Measurements from ENCODE around the gene SNX1. TPM values are rescaled to one million over a fixed set of nuclear protein-coding genes. Genes with fewer than 3 reads are reported as not detected.
A peak's percentile ranks its signal among the peaks of the same experiment; 100 is the strongest.

The SNX1 gene
- total RNA-seq, 4 donors from 2014 or later = 184 to 348 (median 211) TPM

DNA sequence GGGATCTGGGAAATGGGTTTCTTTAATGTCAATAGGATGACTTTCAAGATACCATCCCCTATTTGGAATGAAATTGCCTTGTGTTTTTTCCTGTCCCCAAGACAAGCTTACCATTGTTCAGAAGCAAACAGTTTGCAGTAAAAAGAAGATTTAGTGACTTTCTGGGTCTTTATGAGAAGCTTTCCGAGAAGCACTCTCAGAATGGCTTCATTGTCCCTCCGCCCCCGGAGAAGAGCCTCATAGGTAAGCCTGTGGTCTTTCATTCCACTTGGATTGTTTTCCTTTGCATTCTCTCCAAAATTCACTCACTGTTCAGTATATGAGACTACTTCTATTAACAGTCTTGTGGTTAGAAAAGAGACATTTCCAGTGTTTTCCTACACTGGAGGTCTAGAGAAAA, 30.2 kb downstream of the SNX1 start:
- intact Hi-C loops (cut with DNase I) = no loop called here
- H3K27ac ChIP-seq = peak overlapping the region; percentile 93 to 99 (median 96)
- H3K9me3 ChIP-seq = no peaks in the 10 kb centered on the region
- H3K4me3 ChIP-seq (replicated peaks in 1 of 3) = no peak overlapping the region
- TF ChIP-seq, protein P1, sequence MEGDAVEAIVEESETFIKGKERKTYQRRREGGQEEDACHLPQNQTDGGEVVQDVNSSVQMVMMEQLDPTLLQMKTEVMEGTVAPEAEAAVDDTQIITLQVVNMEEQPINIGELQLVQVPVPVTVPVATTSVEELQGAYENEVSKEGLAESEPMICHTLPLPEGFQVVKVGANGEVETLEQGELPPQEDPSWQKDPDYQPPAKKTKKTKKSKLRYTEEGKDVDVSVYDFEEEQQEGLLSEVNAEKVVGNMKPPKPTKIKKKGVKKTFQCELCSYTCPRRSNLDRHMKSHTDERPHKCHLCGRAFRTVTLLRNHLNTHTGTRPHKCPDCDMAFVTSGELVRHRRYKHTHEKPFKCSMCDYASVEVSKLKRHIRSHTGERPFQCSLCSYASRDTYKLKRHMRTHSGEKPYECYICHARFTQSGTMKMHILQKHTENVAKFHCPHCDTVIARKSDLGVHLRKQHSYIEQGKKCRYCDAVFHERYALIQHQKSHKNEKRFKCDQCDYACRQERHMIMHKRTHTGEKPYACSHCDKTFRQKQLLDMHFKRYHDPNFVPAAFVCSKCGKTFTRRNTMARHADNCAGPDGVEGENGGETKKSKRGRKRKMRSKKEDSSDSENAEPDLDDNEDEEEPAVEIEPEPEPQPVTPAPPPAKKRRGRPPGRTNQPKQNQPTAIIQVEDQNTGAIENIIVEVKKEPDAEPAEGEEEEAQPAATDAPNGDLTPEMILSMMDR (IDR thresholded peaks at IDR 0.05) = no peak
- no peak for TF ChIP-seq POLR2A (IDR thresholded peaks at IDR 0.05)
- peaks cover 32 to 37% of the 10 kb centered on the region in 2 donors for H3K36me3 ChIP-seq
- H3K27me3 ChIP-seq = no peaks in the 10 kb centered on the region
- peaks cover 56 to 57% of the 10 kb centered on the region in 2 donors for H3K4me1 ChIP-seq
- no peak for DNase-seq
- 42 to 49% methylated on average over 3 of the region's 3 CpGs for WGBS, 2 donors

DNA sequence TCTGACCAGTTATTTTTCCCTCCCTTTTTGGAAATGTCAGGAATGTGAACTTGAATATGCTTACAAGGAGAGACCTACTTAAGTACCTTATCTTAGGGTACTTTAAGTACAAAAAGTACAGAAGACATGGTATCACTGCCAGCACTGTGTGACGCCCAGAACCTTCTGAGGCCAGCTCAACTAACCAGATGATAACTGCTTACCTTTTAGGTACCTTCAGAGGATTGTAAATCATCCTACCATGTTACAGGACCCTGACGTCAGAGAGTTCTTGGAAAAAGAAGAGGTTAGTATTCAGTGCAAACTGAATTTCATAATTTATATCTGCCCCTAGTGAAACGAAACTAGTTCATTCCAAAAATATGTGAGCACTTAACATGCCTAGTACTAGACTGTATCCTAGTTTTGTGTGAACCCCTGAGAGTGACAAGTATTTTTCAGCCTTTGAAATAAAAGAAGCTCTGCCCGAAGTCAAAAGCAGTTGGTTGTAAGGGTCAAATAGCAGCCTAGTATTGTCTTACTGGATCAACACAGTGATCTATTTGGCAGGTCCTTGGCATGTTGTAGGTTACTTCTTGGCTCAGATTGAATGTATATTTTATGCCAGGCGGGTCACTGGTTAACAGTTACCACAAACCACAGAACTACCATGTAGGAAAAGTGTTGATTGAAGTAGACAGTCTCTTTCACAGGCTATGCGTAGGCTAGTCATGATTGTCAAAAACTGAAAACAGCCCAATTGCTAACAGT, 31.9 kb downstream of the SNX1 start:
- DNase-seq = peak; percentile 74 to 75
- no peak for TF ChIP-seq POLR2A (IDR thresholded peaks at IDR 0.05)
- TF ChIP-seq, protein P1 (IDR thresholded peaks at IDR 0.05) = no peak
- Histone ChIP-seq H3K9me3 (no peaks in the 10 kb centered on the region), H3K36me3 (peaks cover 38 to 46% of the 10 kb centered on the region in 2 donors), H3K4me3 (replicated peaks in 1 of 3) (no peak overlapping the region), H3K27me3 (no peaks in the 10 kb centered on the region), H3K4me1 (peaks cover 67 to 73% of the 10 kb centered on the region in 2 donors), H3K27ac (peak overlapping the region; percentile 93 to 99 (median 96))
- WGBS, 2 donors = 53 to 55% methylated on average over 6 of the region's 6 CpGs
- intact Hi-C loops (cut with DNase I) = no loop called here

DNA sequence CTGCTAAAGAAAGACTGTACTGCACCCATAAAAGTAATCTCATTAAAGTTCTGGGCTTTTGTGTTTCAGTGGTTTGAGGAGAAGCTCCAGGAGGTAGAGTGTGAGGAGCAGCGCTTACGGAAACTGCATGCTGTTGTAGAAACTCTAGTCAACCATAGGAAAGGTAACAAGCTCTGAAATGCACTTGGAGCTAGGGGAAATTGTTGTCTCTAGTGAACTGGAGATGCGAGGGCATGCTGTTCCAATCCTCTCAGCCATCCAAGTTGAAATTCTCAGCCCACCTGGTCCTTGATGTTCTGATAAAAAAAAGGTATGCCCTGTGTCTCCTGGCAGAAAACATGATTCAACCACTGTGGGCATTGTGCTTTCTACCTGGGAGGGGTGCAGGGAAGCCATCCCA, 34.4 kb downstream of the SNX1 start:
- H3K27ac ChIP-seq = peak overlapping the region; percentile 93 to 99 (median 96)
- intact Hi-C loops (cut with DNase I) = no loop called here
- 44 to 47% methylated on average over 3 of the region's 3 CpGs for WGBS, 2 donors

DNA sequence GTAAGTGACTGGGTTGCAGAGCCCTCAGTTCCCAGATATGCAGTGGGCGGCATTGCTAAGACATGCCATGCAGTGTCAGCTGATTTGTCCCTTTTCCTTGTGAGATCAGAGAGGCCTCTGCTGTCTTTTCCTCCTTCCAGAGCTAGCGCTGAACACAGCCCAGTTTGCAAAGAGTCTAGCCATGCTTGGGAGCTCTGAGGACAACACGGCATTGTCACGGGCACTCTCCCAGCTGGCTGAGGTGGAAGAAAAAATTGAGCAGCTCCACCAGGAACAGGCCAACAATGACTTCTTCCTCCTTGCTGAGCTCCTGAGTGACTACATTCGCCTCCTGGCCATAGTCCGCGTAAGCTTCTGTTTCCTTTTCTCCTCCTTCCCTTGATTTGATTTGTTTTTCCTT, 35.8 kb downstream of the SNX1 start:
- Histone ChIP-seq H3K27me3 (no peaks in the 10 kb centered on the region), H3K4me3 (replicated peaks in 1 of 3) (no peak overlapping the region), H3K36me3 (peaks cover 48 to 66% of the 10 kb centered on the region in 2 donors), H3K4me1 (peaks cover 73 to 82% of the 10 kb centered on the region in 2 donors), H3K27ac (peak overlapping the region; percentile 81 to 99 (median 96)), H3K9me3 (no peaks in the 10 kb centered on the region)
- 66 to 69% methylated on average over 7 of the region's 7 CpGs for WGBS, 2 donors
- peak; percentile 61 to 73 for DNase-seq
- TF ChIP-seq, protein P1 (IDR thresholded peaks at IDR 0.05) = no peak
- peak in 1 of 2 donors; percentile 16 for TF ChIP-seq POLR2A (IDR thresholded peaks at IDR 0.05)
- intact Hi-C loops (cut with DNase I) = no loop called here

More for the DNA sequence above, 34.4 kb downstream of the SNX1 start:
- Histone ChIP-seq H3K4me1 (peaks cover 85 to 95% of the 10 kb centered on the region in 2 donors), H3K4me3 (replicated peaks in 1 of 3) (no peak overlapping the region), H3K9me3 (no peaks in the 10 kb centered on the region), H3K36me3 (peaks cover 37 to 52% of the 10 kb centered on the region in 2 donors), H3K27me3 (no peaks in the 10 kb centered on the region)
- peak; percentile 78 to 85 for DNase-seq
- peak in 1 of 2 donors; percentile 52 for TF ChIP-seq POLR2A (IDR thresholded peaks at IDR 0.05)
- TF ChIP-seq, protein P1 (IDR thresholded peaks at IDR 0.05) = no peak

DNA sequence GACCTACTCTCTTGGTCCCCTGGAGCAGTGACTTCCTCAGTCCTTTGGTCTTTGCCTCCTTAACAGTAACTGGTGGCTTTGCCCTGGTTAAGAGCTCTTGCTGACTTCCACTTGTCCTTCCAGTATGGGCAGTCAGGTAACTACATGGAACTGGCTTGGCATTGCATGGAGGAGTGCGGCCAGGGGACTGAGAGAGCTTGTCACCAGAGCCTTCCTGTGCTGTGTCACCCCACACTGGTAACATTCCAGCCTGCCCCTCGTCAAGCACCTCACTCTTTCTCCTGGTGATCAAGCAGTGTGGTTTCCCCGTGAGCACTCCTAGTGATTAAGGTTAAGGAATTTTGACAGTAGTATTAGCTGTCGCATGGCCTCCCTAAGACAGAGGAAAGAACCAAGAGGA, 36.4 kb downstream of the SNX1 start:
- TF ChIP-seq, protein P1 (IDR thresholded peaks at IDR 0.05) = no peak
- peak in 1 of 2 donors; percentile 9 for TF ChIP-seq POLR2A (IDR thresholded peaks at IDR 0.05)
- peaks cover 54 to 73% of the 10 kb centered on the region in 2 donors for H3K36me3 ChIP-seq
- WGBS, 2 donors = 69 to 71% methylated on average over 4 of the region's 4 CpGs

More for the DNA sequence above, 36.4 kb downstream of the SNX1 start:
- H3K9me3 ChIP-seq = no peaks in the 10 kb centered on the region
- H3K4me3 ChIP-seq (replicated peaks in 1 of 3) = no peak overlapping the region
- peak; percentile 69 to 71 for DNase-seq
- intact Hi-C loops (cut with DNase I) = no loop called here
- no peaks in the 10 kb centered on the region for H3K27me3 ChIP-seq
- H3K27ac ChIP-seq = peak overlapping the region; percentile 81 to 99 (median 96)
- peaks cover 66 to 76% of the 10 kb centered on the region in 2 donors for H3K4me1 ChIP-seq
